ENCODE results near the gene FBXO9.

The FBXO9 gene

GRCh38 chr6:53143710-53144109, 78.5 kb downstream of the FBXO9 start:
- no peak for TF ChIP-seq CTCF (IDR thresholded peaks at IDR 0.05)

- no peak for TF ChIP-seq CTCF (IDR thresholded peaks at IDR 0.05)
These were observed 79.6 kb downstream of the FBXO9 start for GRCh38 chr6:53144802-53145201.

- no peak for TF ChIP-seq CTCF (IDR thresholded peaks at IDR 0.05)
These were observed 83.5 kb downstream of the FBXO9 start, which contains the start of gene GCM1 for GRCh38 chr6:53148684-53149083. TSS of gene GCM1 (minus strand) at chr6:53148841. CDS start at chr6:53145632, 3,209 bp downstream.
